Smooth muscle cell (in vitro differentiated cells): ENCODE measurements around the gene DQX1. TPM values are rescaled to one million over a fixed set of nuclear protein-coding genes. Genes with fewer than 3 reads are reported as not detected.
A peak's percentile ranks its signal among the peaks of the same experiment; 100 is the strongest.

Experiments
- DNase-seq: peaks from one replicate; lab custom pipeline; 2025; ENCODE audit not compliant: unreplicated experiment; lab: John Stamatoyannopoulos, UW
- H2AFZ ChIP-seq: fragments of 200-600 bp; sonication (generic); 2 replicates; pipeline ENCODE4 v1.6.0; 2016; ENCODE audit warnings: antibody characterized with exemption, low read depth, mild to moderate bottlenecking
- H3F3A ChIP-seq: fragments of 200-600 bp; sonication (generic); 2 replicates; pipeline ENCODE4 v1.6.0; 2017; ENCODE audit warnings: antibody characterized with exemption, low read depth
- H3K27ac ChIP-seq: fragments of 200-600 bp; sonication (generic); 2 replicates; pipeline ENCODE4 v1.5.1; 2016; ENCODE audit warnings: low read depth, mild to moderate bottlenecking
- H3K27me3 ChIP-seq: fragments of 200-600 bp; sonication (generic); 2 replicates; pipeline ENCODE4 v1.6.1; 2016; ENCODE audit warnings: low read depth, mild to moderate bottlenecking
- H3K36me3 ChIP-seq: fragments of 200-600 bp; sonication (generic); 2 replicates; pipeline ENCODE4 v1.5.1; 2016; ENCODE audit warnings: low read depth
- H3K4me1 ChIP-seq: fragments of 200-600 bp; sonication (generic); 2 replicates; pipeline ENCODE4 v1.5.1; 2016; ENCODE audit warnings: low read depth
- H3K4me2 ChIP-seq: fragments of 200-600 bp; sonication (generic); 2 replicates; pipeline ENCODE4 v1.6.0; 2016; ENCODE audit warnings: mild to moderate bottlenecking
- H3K4me3 ChIP-seq: fragments of 200-600 bp; sonication (generic); 2 replicates; pipeline ENCODE4 v1.5.1; 2016; ENCODE audit warnings: mild to moderate bottlenecking
- H3K79me2 ChIP-seq: fragments of 200-600 bp; sonication (generic); 2 replicates; pipeline ENCODE4 v1.6.0; 2016; ENCODE audit warnings: low read depth, mild to moderate bottlenecking
- H3K9ac ChIP-seq: fragments of 200-600 bp; sonication (generic); 2 replicates; pipeline ENCODE4 v1.6.0; 2016; ENCODE audit warnings: low read depth
- H3K9me3 ChIP-seq: fragments of 200-600 bp; sonication (generic); replicated peaks from 2 replicates; pipeline ENCODE4 v1.5.1; 2016; ENCODE audit warnings: low read depth
- H4K20me1 ChIP-seq: fragments of 200-600 bp; sonication (generic); 2 replicates; pipeline ENCODE4 v1.6.0; 2016; ENCODE audit warnings: low read depth
- CTCF ChIP-seq: fragments of 200-600 bp; sonication (generic); IDR thresholded peaks from 2 replicates; pipeline ENCODE4 v1.5.1; 2017; ENCODE audit warnings: borderline replicate concordance, mild to moderate bottlenecking, antibody characterized with exemption; ENCODE audit not compliant: insufficient read depth, poor library complexity, severe bottlenecking
- WGBS: methylation state at CpG from one replicate; pipeline ENCODE4 v1.1.7; 2016; ENCODE audit warnings: low lambda C conversion rate; 5-methylcytosine and 5-hydroxymethylcytosine counted together
- polyA plus RNA-seq: library from polyadenylated mRNA; unstranded; fragments of >200 nt; fragmentation: Nextera tagmentation; extraction: Ambion mirVana; gene quantifications from 2 replicates; pipeline ENCODE4 v1.2.1, GENCODE V29; 2016
- total RNA-seq: library from RNA; depleted of rRNA; stranded (reverse); fragments of >200 nt; gene quantifications from 2 replicates; pipeline ENCODE4 v1.2.3, GENCODE V29; 2014

DQX1 gene
- total and polyA plus RNA-seq, 2 experiments from 2014 or later = 0.27 TPM; not detected in 1

- peaks cover 8% of the 10 kb centered on the region for H3F3A ChIP-seq
- H3K4me2 ChIP-seq = peak overlapping the region; percentile 98
- no peak overlapping the region for H2AFZ ChIP-seq
- no peaks in the 10 kb centered on the region for H3K36me3 ChIP-seq
- no peak for TF ChIP-seq CTCF
- no peaks in the 10 kb centered on the region for H3K27me3 ChIP-seq
- H3K9me3 ChIP-seq = no peaks in the 10 kb centered on the region
- peak overlapping the region; percentile 91 for H3K9ac ChIP-seq
- peak overlapping the region; percentile 81 for H3K27ac ChIP-seq
- H3K79me2 ChIP-seq = peaks cover 59% of the 10 kb centered on the region
- no peak overlapping the region for H3K4me3 ChIP-seq
- H4K20me1 ChIP-seq = peaks cover 45% of the 10 kb centered on the region
- H3K4me1 ChIP-seq = peaks cover 29% of the 10 kb centered on the region
- DNase-seq = no peak
These were observed 25.5 kb upstream of the DQX1 start for GRCh38 chr2:74551530-74551929.

GRCh38 chr2:74550231-74550630 is 24.2 kb upstream of the DQX1 start:
- Histone ChIP-seq H3K27me3 (no peaks in the 10 kb centered on the region), H3K79me2 (peaks cover 59% of the 10 kb centered on the region), H3K9ac (no peak overlapping the region), H3F3A (peaks cover 8% of the 10 kb centered on the region), H3K4me1 (peaks cover 23% of the 10 kb centered on the region), H3K9me3 (no peaks in the 10 kb centered on the region), H3K4me3 (no peak overlapping the region), H3K36me3 (no peaks in the 10 kb centered on the region), H3K4me2 (peak overlapping the region; percentile 98), H4K20me1 (peaks cover 50% of the 10 kb centered on the region), H2AFZ (no peak overlapping the region), H3K27ac (peak overlapping the region; percentile 37)
- no peak for TF ChIP-seq CTCF
- DNase-seq = no peak
- 65% methylated on average over 7 of the region's 7 CpGs for WGBS

GRCh38 chr2:74548900-74549826 is 23.1 kb upstream of the DQX1 start:
- peaks cover 53% of the 10 kb centered on the region for H3K79me2 ChIP-seq
- peaks cover 23% of the 10 kb centered on the region for H3K4me1 ChIP-seq
- peak overlapping the region; percentile 68 for H3K4me3 ChIP-seq
- H3K9ac ChIP-seq = no peak overlapping the region
- peaks cover 61% of the 10 kb centered on the region for H4K20me1 ChIP-seq
- H3F3A ChIP-seq = peaks cover 8% of the 10 kb centered on the region
- H2AFZ ChIP-seq = peak overlapping the region; percentile 73
- TF ChIP-seq CTCF = no peak
- WGBS = 3% methylated on average over 78 of the region's 85 CpGs
- no peaks in the 10 kb centered on the region for H3K9me3 ChIP-seq
- peaks cover 3% of the 10 kb centered on the region for H3K36me3 ChIP-seq
- H3K27ac ChIP-seq = peak overlapping the region; percentile 37
- no peaks in the 10 kb centered on the region for H3K27me3 ChIP-seq
- DNase-seq = no peak
- peak overlapping the region; percentile 98 for H3K4me2 ChIP-seq
